ENCODE results near the gene LHX2. TPM values are rescaled to one million over a fixed set of nuclear protein-coding genes. Genes with fewer than 3 reads are reported as not detected.

The LHX2 gene
- total and polyA plus RNA-seq, 9 of the 15 experiments (the other 6 are each of a cell fraction or from before 2014, with no cell fraction given) = 0.07 TPM; not detected in 8

GRCh38 chr9:124033967-124034366, 22.4 kb downstream of the LHX2 start:
- H2AFZ ChIP-seq (ENCODE audit: low read depth, low read length) = no peak overlapping the region

DNA sequence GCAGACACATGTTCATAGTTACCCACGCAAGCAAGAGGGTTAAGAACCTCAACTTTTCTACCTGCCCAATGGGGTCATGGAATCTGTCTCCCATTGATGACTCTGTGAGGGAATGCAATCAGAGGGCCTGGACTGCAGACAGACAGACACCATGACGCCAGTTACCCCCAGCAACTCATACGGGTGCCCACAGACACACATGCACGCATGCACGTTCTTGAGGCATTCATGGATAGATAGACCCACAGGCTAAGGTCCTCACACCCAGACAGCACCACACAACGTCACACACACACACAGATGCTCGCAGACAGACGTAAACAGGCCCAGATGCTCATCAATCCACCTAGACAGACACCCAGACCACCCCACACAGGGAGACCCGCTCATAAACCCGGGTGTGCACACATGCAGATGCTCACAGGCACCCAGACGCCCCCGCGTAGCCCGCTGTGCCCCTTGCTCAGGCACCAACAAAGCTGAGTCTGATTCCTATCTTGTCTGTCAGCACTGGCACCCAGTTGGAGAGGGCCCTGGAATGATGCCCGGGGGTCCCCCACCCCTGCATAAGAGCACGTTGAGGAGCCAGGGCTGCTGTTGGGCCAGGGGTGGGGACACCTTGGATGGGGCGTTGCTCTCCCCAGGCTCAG, 23.6 kb downstream of the LHX2 start:
- intact Hi-C loops (cut with micrococcal nuclease) (no loop called here), in situ Hi-C loops (cut with MboI) (loop anchor here (5.0 to 10.0 kb wide), 2 partner anchors 488 to 630 kb away; no protein-coding TSS in a partner anchor)
- Histone ChIP-seq H3K36me3 (ENCODE audit: control insufficient read depth, insufficient read depth, low read length) (no peaks in the 10 kb centered on the region), H3K4me1 (replicated peaks in 1 of 2; ENCODE audit: control insufficient read depth in 2 of 2, insufficient read depth in 2 of 2, low read length in 2 of 2) (peaks cover 0 to 7% of the 10 kb centered on the region in 2 experiments; a peak in 2 of 5 replicates), H3K4me3 (no peak overlapping the region), H3K9me3 (replicated peaks; ENCODE audit: control insufficient read depth, insufficient read depth, low read depth, low read length) (no peaks in the 10 kb centered on the region), H3K79me2 (ENCODE audit: control insufficient read depth, insufficient read depth, low read length) (no peaks in the 10 kb centered on the region), H3K27me3 (ENCODE audit: control insufficient read depth in 2 of 2, insufficient read depth in 2 of 2, low read length in 2 of 2) (peaks cover 28 to 76% of the 10 kb centered on the region in 2 experiments), H4K20me1 (replicated peaks; ENCODE audit: control insufficient read depth, insufficient read depth, low read length) (peaks cover 17% of the 10 kb centered on the region), H2AFZ (ENCODE audit: low read depth, low read length) (no peak overlapping the region), H3K9ac (ENCODE audit: insufficient read depth in 1 of 2, low read depth in 2 of 2, low read length in 2 of 2) (no peak overlapping the region), H3K9me1 (ENCODE audit: control insufficient read depth, insufficient read depth, low read length) (no peaks in the 10 kb centered on the region), H3K4me2 (ENCODE audit: insufficient read depth, low read length) (no peak overlapping the region), H3K27ac (ENCODE audit: extremely low read depth, low read depth, low read length) (no peak overlapping the region)
- ATAC-seq (no peak), FAIRE-seq (no peak), DNase-seq (ENCODE audit: extremely low read depth in 1 of 4, low spot score in 3 of 4) (no peak)
- 2% methylated on average over 17 of the region's 17 CpGs for WGBS (ENCODE audit: insufficient coverage, low coverage, missing lambda C conversion rate)
- CTCF ChIA-PET (ENCODE audit: low intra/inter-chr PET ratio) = no interaction called here
- POLR2A ChIA-PET = interaction anchor here (0.6 to 1.0 kb wide), 2 partner anchors 339 to 586 kb away, joined by 3 to 4 read pairs; no protein-coding TSS in a partner anchor
- no TSS peak for BruUV-seq (replicated peaks)
- no peak for TF ChIP-seq CBFA2T3 (IDR thresholded peaks at IDR 0.05)
- TF ChIP-seq BRD9 (IDR thresholded peaks at IDR 0.05; ENCODE audit: low read depth, partially characterized antibody) = no peak
- no peak for TF ChIP-seq MAFK (IDR thresholded peaks at IDR 0.05; ENCODE audit: low read length)
- no peak for TF ChIP-seq HMG20A (CRISPR knock-in tag; conservative IDR thresholded peaks at IDR 0.05)
- no peak for TF ChIP-seq MAZ (CRISPR knock-in tag; conservative IDR thresholded peaks at IDR 0.05 in 1 of 2, IDR thresholded peaks at IDR 0.05 in 1 of 2)
- no peak for TF ChIP-seq CBFB (CRISPR knock-in tag; IDR thresholded peaks at IDR 0.05)
- no peak for TF ChIP-seq RNF2 (IDR thresholded peaks at IDR 0.05)
- TF ChIP-seq SMARCB1 (IDR thresholded peaks at IDR 0.05; ENCODE audit: insufficient read length, low read depth) = no peak
- no peak for TF ChIP-seq SRSF7 (optimal IDR thresholded peaks at IDR 0.05; ENCODE audit: low read depth, low read length)
- no peak for TF ChIP-seq WHSC1 (IDR thresholded peaks at IDR 0.05; ENCODE audit: low read length)

More at GRCh38 chr9:124033967-124034366, 22.4 kb downstream of the LHX2 start:
- no peak for ATAC-seq
- 0% methylated on average over 3 of the region's 3 CpGs for WGBS (ENCODE audit: insufficient coverage, low coverage, missing lambda C conversion rate)
- H3K79me2 ChIP-seq (ENCODE audit: control insufficient read depth, insufficient read depth, low read length) = no peaks in the 10 kb centered on the region
- H3K9ac ChIP-seq (ENCODE audit: insufficient read depth in 1 of 2, low read depth in 2 of 2, low read length in 2 of 2) = no peak overlapping the region
- intact Hi-C loops (cut with micrococcal nuclease) = no loop called here
- ChIA-PET POLR2A (interaction anchor here (0.7 kb wide), 1 partner anchor 9 kb away, joined by 3 read pairs; no protein-coding TSS in a partner anchor), CTCF (ENCODE audit: low intra/inter-chr PET ratio) (no interaction called here)
- no peaks in the 10 kb centered on the region for H3K9me1 ChIP-seq (ENCODE audit: control insufficient read depth, insufficient read depth, low read length)
- H3K36me3 ChIP-seq (ENCODE audit: control insufficient read depth, insufficient read depth, low read length) = no peaks in the 10 kb centered on the region
- in situ Hi-C loops (cut with MboI) = loop anchor here (10.0 kb wide), 1 partner anchor 629 kb away; no protein-coding TSS in a partner anchor
- no TSS peak for BruUV-seq (replicated peaks)
- DNase-seq (ENCODE audit: extremely low read depth in 1 of 4, low spot score in 3 of 4) = no peak
- H3K4me1 ChIP-seq (replicated peaks in 1 of 2; ENCODE audit: control insufficient read depth in 2 of 2, insufficient read depth in 2 of 2, low read length in 2 of 2) = peaks cover 0 to 7% of the 10 kb centered on the region in 2 experiments; a peak in 2 of 5 replicates
- peaks cover 36 to 75% of the 10 kb centered on the region in 2 experiments for H3K27me3 ChIP-seq (ENCODE audit: control insufficient read depth in 2 of 2, insufficient read depth in 2 of 2, low read length in 2 of 2)
- no peak overlapping the region for H3K4me2 ChIP-seq (ENCODE audit: insufficient read depth, low read length)
- no peaks in the 10 kb centered on the region for H3K9me3 ChIP-seq (replicated peaks; ENCODE audit: control insufficient read depth, insufficient read depth, low read depth, low read length)
- H3K27ac ChIP-seq (ENCODE audit: extremely low read depth, low read depth, low read length) = no peak overlapping the region
- peaks cover 25% of the 10 kb centered on the region for H4K20me1 ChIP-seq (replicated peaks; ENCODE audit: control insufficient read depth, insufficient read depth, low read length)
- no peak for FAIRE-seq
- TF ChIP-seq DDX20 (tag; IDR thresholded peaks at IDR 0.05; ENCODE audit: low read depth) = no peak
- no peak overlapping the region for H3K4me3 ChIP-seq
